HG03060 (cell line): ENCODE measurements around the gene RBMS2.
"Not testable (repeated sequence)": the region's sequence is repeated elsewhere in the genome, so short reads cannot be mapped to it uniquely, and the experiment has no call there.

Experiments used
- ATAC-seq: cut with Tn5 transposase; IDR thresholded peaks from one replicate; pipeline ENCODE4 v1.9.1; 2021; ENCODE audit warnings: low read depth, moderate number of reproducible peaks; ENCODE audit not compliant: unreplicated experiment

RBMS2 gene

DNA sequence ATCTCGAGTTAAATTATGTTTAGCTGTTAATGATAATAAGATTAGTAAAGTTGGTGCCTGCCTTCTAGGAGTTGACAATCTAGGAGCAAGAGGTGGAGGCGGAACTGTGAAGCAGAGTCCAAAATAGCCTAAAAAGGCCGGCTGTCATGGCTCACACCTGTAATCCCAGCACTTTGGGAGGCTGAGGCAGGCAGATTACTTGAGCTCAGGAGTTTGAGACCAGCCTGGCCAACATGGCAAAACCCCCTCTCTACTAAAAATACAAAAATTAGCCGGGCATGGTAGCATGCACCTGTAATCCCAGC is 7.7 kb upstream of the RBMS2 start:
- ATAC-seq, result not testable (repeated sequence)

DNA sequence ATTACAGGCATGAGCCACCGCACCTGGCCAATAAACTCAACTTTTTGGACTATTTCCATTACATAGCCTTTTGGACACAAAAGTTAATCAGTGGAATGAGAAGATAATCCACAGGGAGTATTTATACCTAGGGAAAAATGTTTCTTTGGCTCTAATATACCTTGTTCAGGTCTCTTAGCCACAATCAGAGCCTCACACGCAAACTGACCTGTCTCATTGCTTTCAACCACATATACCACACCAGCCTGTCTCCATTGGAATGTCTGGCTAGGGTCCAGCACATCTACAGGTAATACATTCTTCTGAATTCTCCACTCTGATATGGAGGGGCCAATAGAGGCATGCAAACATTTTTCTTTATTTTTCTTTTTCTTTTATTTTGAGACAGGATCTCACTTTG is 3.8 kb upstream of the RBMS2 start:
- ATAC-seq, result no peak

DNA sequence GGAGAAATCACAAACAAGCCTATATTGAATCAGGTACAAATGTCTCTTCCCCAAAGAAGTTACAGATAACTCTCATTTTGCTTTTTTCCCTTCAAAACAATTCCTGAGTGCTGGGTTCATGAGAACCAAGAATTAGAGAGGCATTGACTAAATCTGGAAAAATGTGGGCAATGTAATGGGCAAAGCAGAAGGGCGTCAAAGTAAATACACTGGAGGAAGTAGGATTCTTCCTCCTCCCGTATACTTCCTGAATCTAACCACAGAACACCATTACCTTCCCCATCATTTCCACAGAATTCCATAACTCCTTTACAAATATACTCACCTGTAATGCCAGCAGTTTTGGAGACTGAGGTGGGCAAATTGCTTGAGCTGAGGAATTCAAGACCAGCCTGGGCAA is 3.0 kb upstream of the RBMS2 start:
- no peak for ATAC-seq

DNA sequence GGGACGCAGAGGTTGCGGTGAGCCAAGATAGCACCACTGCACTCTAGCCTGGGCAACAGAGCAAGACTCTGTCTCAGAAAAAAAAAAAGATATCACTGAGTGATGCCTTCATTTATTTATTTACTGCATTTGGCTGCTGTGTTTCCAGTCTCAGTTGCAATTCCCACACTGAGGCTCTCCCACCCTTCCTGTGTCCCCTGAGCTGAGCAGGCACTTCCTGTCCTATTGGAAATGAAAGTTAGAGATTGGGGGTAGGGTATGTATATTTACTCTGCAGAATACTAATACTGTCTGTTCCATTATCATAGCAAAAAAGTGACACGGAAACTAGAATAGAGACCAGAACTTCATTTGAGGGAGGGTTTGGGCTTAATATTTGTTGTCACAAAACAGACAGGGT is 1.6 kb upstream of the RBMS2 start:
- ATAC-seq, result no peak

DNA sequence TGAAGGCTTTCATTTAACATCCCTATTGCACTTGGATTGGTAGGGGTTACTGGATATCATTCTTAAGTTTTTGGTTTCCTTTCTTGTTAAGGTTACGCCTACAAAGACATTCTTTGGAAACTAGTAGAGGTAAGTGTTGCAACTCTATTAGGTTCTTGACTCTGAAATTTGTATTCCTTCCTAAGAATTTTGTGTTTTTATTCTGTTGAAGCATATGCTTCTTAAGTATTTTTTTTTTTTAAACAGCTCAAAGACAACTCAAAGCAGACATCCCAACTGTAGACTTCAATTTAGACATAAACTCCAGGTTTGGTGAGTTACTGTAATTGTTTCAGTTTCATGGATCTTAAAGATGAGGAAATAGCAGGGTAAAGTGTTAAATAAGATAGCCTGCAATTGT is 1.1 kb upstream of the RBMS2 start:
- no peak for ATAC-seq

DNA sequence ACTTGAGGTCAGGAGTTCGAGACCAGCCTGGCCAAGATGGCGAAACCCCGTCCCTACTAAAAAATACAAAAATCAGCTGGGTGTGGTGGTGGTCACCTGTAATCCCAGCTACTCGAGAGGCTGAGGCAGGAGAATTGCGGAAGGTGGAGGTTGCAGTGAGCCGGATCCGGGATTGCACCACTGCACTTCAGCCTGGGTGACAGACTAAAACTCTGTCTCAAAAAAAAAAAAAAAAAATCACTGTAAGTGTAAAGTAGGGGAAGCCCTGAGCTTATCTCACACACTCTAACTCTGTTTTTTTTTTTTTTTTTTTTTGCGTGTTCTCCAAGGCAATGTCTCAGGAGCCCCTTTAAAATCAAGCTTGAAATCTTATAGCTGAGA is 421 bp upstream of the RBMS2 start:
- ATAC-seq, result no peak

DNA sequence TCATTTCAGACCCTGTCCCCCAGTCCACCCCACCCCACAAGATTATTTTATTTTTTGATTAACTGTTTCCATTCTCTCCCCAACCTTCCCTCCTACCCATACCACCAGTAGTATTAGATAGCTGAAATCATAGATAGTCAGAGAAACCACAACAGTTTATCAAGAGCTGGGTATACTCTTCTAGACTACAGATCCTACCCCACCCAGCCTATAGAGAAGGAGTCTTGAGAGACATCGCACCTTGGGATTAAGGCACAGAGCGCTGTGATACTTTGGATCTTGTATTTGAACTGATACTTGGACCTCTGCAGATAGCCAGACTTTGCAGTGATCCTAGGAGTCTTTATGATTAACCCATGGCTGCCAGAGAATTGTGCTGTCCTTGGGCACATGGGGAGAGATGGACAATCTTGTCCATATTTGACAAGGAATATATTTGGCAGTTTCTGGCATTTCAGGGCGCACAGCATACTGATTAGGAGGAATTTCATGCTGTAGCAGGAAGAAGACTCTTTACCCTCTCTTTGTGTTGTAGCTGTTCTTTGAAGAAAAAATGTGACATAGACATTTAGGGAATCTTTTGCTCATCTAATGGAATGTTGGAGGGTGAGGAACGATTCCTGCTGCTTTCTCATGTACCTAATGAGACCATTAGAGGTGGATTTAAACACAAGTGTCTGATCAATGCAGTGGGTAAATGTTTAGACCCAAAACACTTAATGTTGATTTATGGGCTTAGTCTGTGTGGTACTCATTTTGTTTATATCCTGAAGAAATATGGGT is 982 bp downstream of the RBMS2 start:
- no peak for ATAC-seq

DNA sequence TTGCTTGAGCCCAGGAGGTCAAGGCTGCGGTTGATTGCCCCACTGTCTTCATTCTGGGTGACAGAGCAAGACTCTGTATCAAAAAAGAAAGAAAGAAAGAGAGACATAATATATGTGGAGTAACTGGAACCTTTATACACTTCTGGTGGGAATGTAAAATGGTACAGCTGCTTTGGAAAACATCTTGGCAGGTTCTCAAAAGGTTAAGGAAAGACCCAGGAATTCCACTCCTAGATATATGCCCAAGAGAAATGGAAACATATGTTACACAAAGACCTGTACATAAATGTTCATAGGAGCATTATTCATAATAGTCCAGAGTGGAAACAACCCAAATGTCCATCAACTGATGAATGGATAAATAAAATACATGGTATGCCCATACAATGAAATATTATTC is 7.2 kb downstream of the RBMS2 start:
- ATAC-seq, result no peak

DNA sequence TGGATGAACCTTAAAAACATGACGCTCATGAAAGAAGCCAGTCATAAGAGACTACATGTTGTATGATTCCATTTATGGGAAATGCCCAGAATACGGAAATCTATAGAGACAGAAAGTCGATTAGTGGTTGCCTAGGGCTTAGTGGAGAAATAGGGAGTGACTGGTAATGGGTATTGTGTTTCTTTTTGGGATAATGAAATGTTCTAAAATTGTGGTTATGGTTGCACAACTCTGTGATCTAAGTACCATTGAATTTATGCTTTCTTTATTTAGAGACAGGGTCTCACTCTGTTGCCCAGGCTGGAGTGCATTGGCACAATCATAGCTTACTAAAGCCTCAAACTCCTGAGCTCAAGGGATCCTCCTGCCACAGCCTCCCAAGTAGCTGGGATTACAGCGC is 8.0 kb downstream of the RBMS2 start:
- ATAC-seq, result no peak

DNA sequence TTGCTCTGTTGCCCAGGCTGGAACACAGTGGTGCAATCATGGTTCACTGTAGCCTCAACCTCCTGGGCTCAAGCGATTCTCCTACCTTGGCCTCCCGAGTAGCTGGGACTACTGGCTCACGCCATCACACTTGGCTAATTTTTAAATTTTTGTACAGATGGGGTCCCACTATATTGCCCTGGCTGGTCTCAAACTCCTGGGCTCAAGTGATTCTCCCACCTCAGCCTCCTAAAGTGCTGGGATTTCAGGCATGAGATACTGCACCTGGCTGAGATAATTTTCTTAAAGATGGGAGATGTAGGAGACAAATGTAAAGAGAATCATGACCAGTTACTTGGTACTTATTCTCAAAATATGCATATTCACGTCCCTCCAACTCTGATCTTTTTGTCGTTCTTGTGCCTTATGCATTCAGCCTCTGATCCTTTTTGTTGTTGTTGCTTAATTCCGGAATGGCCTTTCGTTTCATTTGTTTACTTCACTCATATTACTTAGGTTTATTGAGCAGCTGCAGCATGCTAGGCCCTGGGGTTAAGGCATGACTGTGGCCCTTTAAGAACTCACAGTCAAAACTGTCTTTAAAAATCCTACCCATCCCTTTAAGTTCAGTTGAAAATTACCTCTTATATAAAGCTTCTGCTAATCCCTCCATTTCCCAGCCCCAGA is 8.9 kb downstream of the RBMS2 start:
- no peak for ATAC-seq

DNA sequence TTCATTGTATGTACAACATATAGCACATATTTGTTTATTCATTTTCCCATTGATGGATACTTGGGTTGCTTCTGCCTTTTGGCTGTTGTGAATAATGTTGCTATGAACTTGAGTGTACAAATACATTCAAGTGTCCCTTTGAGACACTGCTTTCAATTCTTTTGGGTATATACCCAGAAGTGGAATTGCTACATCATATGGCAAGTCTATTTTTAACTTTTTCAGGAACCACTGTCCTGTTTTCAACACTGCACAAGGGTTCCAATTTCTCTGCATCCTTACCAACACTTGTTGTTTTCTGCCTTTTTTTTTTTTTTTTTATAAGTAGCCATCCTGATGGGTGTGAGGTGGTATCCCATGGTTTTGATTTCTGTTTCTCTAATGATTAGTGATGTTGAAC is 15.9 kb downstream of the RBMS2 start:
- no peak for ATAC-seq

DNA sequence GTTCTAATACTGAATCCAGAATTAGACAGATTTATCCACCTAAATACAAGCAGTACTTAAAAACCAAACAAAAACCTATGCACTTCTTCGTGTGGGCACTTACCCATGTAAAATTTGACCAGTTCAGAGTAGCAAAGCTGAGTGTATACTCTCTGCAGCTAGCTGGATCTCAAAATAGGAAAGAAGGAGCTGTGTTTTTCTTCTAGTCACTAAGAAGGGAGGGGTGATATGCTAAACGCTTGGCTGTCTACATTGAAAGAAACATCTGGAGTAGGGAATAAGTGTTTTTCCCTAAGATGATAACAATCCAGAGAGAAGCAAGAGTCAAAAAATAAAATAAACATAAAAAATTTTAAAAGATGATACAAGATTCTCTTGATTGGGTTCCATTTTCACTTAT is 20.0 kb downstream of the RBMS2 start:
- ATAC-seq, result no peak

DNA sequence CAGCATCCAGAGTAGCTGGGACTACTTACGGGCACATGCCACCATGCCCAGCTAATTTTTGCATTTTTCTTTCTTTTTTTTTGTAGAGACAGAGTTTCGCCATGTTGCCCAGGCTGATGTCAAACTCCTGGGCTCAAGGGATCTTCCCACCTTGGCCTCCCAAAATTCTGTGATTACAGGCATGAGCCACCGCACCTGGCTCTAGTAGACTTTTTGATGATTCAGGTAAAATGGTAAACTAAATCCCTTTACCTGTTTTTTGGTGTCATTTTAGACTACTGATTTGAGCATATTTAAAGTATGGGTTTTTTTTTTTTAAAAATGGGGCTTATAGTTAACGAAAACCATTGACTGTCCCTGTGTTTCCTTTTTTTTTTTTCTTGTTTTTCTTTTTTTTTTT is 20.5 kb downstream of the RBMS2 start:
- ATAC-seq, result no peak

DNA sequence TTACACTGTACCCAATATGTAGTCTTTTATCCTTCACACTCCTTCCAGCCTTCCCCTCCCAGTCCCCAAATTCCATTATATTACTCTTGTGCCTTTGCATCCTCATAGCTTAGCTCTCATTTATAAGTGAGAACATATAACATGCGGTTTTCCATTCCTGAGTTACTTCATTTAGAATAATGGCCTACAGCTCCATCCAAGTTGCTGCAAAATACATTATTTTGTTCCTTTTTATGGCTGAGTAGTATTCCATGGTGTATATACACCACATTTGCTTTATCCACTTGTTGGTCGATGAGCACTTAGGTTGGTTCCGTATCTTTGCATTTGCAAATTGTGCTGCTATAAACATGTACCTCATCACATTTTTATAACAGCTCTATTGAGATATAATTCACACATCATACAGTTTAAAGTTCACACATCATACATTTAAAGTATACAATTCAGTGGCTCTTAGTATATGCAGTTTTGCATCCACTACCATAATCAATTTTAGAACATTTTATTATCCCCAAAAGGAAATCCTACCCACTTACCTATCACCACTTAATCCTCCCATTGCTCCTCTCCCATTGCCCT is 23.5 kb downstream of the RBMS2 start:
- ATAC-seq, result no peak

DNA sequence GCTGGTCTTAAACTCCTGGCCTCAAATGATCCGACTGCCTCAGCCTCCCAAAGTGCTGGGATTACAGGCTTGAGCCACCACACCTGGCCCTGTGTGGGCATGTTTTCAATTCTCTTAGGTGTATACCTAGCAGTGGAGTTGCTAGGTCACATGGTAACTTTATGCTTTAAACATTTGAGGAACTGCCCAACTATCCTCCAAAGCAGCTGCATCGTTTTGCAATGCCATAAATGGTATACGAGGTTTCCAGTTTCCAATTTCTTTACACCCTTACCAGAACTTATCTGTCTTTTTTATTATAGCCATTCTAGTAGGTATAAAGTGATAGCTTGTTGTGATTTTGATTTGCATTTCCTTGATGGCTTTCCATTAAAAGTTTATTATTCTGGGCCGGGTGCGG is 25.1 kb downstream of the RBMS2 start:
- ATAC-seq, result no peak

DNA sequence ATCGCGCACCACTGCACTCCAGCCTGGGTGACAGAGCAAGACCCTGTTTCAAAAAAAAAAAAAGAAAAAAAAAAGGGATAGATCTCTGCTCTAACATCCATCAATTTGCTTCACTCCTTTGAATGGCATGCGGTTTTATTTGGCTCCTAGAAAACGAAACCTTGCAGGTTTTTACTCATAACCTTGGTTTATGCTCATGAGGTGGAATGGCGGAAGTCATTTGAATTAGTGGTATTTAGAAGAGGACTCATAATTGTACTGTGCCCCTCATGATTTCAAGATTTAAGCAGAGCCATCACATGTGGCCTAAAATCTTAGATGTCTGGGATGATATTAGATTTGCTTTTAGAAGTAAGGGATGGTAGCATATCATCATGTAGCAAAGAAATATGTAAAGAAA is 29.4 kb downstream of the RBMS2 start:
- ATAC-seq, result no peak

DNA sequence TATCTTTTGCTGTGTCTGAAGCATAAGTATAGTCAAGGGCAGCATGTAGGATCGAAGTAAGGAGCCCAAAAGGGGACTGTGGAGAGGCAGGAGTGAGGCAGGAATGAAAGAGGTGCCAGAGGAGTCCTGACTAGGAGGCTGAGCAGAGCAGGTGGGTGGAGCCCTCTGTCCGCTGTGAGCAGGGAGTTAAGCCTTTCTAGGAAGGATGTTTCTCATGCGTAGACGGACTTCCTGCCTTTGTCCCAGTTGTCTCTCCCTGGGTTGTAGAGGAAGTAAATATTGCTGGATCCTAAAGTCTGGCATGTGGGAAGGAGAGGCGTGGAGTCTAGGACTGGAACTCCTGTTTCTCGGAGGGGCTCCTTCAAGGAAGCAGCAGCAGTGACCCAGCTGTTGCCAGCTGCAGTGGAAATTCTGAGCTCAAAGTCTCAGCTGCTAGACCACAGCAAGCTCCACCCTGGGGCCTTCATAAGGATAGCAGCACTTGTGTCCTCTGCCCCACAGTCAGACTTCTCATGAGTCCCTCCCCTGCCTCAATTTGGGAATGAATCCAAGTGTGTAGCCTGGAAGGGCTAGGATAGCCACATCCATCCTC is 44.0 kb downstream of the RBMS2 start:
- no peak for ATAC-seq

DNA sequence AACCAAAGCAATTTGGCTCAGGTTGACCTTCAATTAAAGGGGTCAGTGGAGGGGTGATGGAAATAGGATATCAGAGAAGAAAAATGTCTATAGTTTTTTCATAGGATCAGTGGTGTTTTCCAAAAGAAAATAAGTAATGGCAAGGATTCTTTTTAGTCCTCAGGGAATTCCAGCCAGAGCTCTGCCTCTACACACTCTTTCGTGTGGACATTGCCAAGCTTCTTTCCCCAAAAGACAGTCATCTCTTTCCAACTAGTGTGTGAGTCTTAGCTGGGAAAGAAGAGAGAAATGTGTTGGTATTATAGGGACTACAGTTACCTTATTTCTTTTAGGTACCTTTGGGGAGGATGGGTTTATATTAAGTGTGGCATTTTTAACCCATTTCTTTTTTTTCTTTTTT is 46.5 kb downstream of the RBMS2 start:
- no peak for ATAC-seq

DNA sequence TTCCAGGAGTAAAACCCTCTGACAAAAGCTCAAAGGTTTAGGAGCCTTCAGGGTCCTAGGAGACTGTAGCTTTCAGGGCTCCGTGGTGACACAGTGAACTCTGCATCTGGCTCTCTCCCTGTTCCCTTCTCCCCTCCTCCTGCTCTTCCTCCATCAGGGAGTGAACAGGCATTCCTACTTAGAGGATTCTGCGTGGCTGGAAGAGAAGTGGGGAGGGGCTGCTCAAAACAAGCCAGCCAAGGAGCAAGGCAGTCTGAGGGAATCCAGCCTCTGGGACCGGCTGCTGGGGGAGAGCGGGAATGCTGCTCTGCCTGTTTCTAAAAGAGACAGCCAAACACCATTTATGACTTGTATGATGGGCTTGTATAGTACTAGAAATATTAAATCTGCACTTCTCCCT is 49.5 kb downstream of the RBMS2 start:
- ATAC-seq, result no peak

DNA sequence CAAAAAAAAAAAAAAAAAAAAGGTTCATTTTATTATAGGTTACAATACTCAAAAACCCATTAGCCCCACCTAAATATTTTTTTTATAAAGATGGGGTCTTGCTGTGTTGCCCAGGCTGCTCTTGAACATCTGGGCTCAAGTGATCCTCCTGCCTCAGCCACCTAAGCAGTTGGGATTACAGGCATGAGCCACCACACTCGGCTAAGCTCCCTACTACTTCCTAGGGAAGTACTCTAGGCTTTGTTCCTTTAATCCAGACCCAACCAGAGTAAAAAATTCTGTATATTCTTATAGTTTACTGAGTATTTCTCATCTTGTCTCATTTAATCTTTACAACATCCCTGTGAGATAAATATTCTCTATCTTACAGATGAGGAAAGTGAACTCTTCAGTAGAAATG is 50.7 kb downstream of the RBMS2 start:
- ATAC-seq, result no peak

DNA sequence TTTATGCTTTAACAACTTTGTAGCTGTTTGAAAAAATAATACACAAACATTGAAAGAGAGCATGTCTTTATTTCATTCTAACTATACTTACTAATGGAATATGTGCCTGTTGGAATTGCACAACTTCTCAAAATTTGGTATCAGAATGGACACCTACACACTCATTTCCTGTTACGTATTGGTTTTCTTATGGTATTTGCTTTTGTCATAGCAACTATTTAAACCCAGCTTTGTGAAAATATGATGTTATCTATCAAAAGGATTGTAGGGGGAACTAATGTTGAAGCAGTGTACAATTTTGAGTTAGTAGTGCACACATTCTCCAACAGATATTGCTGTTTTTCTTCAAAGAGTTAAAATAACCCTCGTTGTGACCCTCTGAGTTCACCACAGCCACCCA is 52.6 kb downstream of the RBMS2 start:
- ATAC-seq, result no peak

DNA sequence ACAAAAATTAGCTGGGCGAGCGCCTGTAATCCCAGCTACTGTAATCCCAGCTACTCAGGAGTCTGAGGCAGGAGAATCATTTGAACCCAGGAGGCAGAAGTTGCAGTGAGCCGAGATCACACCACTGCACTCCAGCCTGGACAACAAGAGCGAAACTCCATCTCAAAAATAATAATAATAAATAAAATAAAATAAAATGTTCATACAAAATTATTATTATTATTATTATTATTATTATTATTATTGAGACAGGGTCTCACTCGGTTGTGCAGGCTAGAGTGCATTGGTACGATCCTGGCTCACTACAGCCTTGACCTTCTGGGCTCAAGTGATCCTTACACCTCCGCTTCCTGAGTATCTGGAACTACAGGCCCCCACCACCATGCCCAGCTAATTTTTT is 55.6 kb downstream of the RBMS2 start:
- not testable (repeated sequence) for ATAC-seq
